Activated CD4-positive, alpha-beta T cell treated with anti-CD3 and anti-CD28 coated beads, Interleukin-2, Interleukin-6, amounts not matched to agents 100 ng/mL and 50 ng/mL, durations not matched to agents 16 hours and 8 hours (primary cell): ENCODE data around the gene SRCAP.
"Not testable (repeated sequence)": the region's sequence is repeated elsewhere in the genome, so short reads cannot be mapped to it uniquely, and the experiment has no call there.

ENCODE experiments used
- DNase-seq: peaks from one replicate; pipeline ENCODE4 v3.0.0-alpha.2; 2020

SRCAP gene

DNA sequence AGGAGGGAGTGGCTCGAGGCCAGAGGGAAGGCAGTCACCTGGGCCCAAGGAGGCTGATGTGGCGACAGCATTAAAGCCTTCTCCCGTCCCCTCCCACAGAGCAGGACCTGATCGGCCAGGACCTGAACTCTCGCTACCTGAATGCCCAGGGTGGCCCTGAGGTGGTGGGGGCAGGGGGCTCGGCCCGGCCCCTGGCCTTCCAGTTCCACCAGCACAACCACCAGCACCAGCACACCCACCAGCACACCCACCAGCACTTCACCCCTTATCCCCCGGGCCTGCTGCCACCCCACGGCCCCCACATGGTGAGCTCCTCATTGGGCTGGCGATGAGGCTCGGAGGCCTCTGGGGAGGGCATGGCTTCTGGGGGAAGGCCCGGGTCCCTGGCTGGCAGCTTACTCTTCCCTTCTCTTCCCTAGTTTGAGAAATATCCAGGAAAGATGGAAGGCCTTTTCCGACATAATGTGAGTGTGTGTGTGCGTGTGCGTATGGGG lies 34.3 kb upstream of the SRCAP start:
- DNase-seq = no peak

GRCh38 chr16:30665155-30665829 lies 33.7 kb upstream of the SRCAP start:
- DNase-seq = no peak

DNA sequence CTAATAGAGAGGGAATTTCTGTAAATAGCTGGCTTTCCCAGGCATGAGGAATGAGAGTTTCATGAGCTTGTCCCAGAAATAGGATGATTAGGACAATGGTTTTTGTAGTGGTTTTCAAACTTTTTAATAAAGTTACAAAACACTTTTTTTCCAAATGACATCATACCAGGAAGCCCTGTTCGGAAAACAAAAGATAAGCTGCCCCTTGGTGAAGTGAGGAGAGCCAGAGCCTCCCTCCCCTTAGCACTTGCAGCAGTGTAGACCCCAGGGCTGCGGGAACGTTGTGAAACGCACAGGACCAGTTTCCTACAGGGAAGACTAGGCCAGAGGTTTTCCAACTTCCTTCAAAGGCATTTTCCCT lies 33.2 kb upstream of the SRCAP start:
- no peak for DNase-seq

GRCh38 chr16:30666681-30667080 lies 32.3 kb upstream of the SRCAP start:
- DNase-seq = no peak

DNA sequence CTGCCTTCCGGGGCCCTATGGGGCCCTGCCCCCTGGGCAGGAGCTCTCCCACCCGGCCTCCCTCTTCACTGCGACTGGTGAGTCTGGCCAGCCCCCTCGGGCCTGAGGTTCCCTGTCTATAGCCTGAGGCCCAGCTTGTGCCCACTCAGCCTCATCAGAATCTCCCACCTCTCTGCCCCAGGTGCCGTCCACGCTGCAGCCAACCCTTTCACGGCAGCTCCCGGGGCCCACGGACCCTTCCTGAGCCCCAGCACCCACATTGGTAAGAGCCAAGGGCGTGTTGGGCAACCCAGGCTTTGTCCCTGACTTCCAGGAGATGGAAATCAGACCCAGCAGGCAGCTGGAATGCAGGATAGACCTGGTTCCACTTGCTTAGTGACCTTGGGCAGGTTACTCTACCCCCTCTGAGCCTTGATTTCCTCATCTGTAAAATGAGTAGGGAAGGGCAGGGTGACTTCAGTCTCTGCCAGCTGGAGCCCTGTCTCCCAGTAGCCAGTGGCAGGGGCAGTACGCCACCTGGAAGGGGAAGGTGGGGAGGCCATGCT lies 31.5 kb upstream of the SRCAP start:
- no peak for DNase-seq

DNA sequence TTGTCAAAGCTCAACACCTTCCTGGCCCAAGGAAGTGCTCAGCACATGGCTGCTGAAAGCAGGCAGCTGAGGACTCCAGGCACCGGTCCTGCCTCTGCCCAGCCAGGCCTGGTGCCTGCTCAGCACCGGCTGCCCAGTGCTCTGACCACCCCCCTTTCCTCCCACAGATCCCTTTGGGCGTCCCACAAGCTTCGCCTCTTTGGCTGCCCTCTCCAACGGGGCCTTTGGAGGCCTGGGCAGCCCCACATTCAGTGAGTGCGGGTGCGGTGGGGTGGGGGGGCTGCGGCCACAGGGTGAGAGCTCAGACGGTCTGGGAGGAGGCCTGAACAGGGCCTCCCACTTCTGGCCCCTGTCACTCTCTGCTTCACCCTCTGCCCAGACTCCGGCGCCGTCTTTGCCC lies 30.6 kb upstream of the SRCAP start:
- no peak for DNase-seq

DNA sequence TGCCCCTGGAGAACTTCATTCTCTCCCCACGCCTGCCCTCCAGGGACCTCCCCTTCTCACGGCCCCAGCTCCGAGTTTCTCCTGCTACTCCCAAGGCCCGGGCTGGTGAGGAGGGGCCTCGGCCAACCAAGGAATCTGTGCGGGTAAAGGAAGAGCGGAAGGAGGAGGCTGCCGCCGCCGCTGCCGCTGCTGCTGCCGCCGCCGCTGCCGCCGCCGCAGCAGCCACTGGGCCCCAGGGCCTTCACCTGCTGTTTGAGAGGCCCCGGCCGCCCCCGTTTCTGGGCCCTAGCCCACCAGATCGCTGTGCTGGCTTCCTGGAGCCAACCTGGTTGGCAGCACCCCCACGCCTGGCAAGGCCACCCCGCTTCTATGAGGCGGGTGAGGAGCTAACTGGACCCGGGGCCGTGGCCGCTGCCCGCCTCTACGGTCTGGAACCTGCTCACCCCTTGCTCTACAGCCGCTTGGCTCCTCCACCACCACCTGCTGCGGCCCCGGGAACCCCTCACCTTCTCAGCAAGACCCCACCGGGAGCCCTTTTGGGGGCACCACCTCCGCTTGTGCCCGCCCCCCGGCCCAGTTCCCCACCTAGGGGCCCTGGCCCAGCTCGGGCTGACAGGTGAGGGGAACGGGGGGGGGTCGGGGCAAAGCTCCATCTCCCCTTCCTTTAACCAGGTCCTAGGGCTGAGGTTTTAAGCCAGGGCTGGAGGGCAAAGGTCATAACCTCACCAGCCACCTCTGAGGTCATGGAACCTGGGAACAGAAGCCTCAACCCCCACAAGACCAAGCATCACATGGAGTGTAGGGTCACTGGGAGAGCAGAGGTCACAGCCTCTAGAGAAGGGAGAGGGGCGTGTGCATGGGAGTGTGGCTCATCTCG lies 29.7 kb upstream of the SRCAP start:
- DNase-seq = no peak

GRCh38 chr16:30669903-30670824 lies 28.8 kb upstream of the SRCAP start:
- no peak for DNase-seq

- DNase-seq = no peak
These were observed 23.8 kb upstream of the SRCAP start for GRCh38 chr16:30675143-30675542.

DNA sequence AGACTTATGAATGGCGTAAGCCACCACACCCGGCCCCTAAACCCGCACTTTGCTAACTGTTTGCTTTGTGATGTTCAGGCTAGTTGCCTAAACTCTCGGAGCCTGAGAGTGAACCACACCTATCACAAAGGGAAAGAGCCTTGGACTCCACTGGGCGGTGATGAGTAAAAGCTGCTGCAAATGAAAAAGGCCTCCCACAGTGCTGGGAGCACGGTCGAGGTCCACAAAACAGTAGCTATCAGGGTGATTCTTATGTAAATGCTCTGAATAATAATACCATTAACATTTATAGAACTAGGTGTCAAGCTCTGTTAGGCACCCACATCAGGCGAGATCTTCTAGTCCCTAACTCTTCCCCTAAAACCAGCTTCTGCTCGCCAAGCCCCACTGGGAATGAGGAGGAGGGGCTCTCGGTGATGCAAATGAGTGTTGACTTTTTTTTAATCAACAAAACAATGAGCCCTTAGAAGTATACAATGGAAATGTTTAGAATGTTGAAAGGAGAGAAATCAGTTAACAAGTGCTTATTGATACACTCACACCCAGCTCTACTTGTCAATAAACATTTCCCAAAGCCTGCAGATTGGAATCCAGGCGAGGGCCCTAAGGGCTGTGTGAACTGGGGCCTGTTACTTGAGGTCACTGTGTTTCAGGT lies 20.9 kb upstream of the SRCAP start:
- no peak for DNase-seq

- DNase-seq = no peak
These were observed 20.4 kb upstream of the SRCAP start for GRCh38 chr16:30678586-30678970.

GRCh38 chr16:30680326-30680725 lies 18.6 kb upstream of the SRCAP start:
- no peak for DNase-seq

GRCh38 chr16:30688701-30689100 lies 10.3 kb upstream of the SRCAP start:
- DNase-seq = no peak

DNA sequence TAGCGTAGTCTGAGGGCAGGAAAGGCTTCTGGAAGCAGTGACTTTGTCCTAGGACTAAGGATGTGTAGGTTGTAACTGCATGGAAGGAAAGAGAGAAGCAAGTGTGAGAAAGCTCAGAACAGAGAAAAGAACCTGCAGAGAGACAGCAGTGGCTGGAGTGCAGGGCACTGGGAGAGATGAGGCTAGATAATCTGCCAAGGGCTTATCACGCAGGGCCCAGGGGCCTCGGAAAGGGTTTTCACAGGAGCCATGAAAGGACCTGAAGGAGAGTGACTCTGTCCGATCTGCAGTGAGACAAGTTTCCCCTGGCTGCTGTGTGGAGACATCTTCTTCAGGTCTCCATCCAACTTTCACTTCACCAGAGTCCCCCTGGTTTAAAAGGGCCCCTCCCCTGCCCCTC lies 7.1 kb upstream of the SRCAP start:
- DNase-seq = no peak

GRCh38 chr16:30692396-30693064 lies 6.4 kb upstream of the SRCAP start:
- no peak for DNase-seq

DNA sequence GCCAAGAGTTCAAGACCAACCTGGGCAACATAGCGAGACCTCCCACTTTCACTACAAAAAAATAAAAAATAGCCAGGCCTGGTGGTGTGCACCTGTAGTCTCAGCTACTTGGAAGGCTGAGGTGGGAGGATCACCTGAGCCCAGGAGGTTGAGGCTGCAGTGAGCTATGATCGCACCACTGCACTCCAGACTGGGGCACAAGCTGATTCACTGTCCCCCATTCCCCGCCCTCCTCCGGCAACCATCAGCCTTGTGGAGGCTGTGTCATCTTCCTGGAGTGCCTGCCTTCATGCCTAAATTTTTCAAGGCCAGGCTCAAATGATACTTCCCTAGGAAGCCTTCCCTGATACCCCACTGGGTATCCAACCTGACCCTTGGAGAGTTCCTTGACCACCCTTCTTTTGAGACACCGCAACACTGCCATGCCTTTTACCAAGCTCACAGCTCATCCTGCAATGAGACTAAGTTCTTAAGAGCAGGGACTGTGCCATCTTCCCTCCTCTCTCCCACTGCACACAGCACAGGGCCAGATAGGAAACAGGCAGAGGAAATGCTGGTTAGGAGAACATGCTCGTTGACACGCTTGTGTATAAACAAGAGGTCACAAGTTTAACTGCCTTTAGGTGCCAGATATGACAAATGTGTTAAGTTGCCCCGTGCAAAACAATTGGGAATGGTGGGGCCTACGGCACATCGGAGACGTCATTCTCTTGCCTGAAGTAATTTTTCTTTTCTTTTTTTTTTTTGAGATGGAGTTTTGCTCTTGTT lies 3.9 kb upstream of the SRCAP start:
- DNase-seq = no peak

DNA sequence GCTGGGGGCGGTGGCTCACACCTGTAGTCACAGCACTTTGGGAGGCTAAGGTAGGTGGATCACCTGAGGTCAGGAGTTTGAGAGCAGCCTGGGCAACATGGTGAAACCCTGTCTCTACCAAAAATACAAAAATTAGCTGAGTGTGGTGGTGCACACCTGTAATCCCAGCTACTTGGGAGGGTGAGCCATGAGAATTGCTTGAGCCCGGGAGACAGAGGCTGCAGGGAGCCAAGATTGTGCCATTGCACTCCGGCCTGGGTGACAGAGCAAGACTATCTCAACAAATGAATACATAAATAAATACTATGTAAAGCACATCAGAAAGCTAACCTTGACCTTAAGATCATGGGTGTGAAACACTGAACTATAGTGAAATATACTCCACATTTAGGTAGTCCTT lies 2.3 kb upstream of the SRCAP start:
- DNase-seq = not testable (repeated sequence)

- no peak for DNase-seq
These were observed 1.5 kb upstream of the SRCAP start for GRCh38 chr16:30697264-30698138.

DNA sequence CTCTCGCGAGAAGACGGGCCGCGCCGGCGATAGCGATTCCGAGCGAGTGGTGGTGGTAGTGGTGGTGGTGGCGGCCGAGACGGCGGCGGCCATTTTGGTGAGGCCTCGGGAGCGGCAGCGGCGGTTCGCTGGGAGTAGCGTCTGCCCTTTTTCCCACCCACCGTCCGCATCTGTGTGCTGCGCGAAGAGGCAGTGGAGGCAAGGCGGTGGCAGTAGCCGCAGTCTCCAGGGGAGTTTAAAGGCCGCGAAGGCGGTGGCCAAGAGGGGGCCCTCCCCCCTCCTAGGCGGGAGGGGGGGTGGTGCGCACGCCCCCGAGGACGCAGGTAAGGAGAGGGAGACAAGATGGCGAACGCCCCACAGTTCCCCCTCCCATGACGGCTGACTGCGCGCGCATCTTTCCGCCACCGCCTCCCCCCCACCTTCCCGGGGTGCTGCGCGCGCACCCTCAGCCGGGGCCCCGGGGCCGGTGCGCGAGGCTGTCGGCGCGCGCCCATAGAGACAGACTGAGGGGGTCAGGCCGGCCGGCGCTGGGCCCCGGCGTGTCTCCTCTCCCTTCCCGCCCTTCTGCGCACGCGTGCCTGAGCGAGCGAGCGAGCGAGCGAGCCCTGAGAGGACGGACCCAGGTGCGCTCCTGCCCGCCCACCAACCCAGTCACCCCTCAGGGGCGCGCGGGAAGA lies 694 bp upstream of the SRCAP start:
- peak; percentile 100 for DNase-seq
